Measurements from ENCODE around the gene GAPDHS.
A peak's percentile ranks its signal among the peaks of the same experiment; 100 is the strongest.

Gene GAPDHS

DNA sequence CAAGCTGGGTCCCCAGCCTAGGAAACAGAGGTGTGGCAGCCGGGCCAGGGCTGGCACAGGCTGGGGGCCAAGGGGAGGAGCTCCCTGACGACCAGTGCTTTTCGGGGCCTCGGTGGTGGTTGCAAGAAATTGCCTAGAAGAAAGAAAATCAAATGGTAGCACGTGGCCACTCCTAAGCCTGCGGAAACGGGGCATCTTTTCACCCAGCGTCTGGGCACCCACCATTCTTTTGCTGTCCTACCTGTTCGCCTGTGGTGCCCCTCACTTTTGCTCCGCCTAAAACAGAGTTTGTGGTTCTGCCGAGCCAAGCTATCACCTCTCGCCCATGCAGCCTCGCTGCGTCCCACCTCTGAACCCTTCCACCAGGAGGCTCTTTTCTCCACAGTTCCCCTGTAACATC lies 35.9 kb upstream of the GAPDHS start:
- Histone ChIP-seq H3K27me3 (ENCODE audit: control insufficient read depth, insufficient read depth, low read length, poor library complexity, severe bottlenecking) (no peaks in the 10 kb centered on the region), H3K4me1 (ENCODE audit: control insufficient read depth, insufficient read depth, low read length) (no peaks in the 10 kb centered on the region), H3K9me3 (ENCODE audit: control insufficient read depth, low read length) (no peaks in the 10 kb centered on the region), H3K27ac (ENCODE audit: insufficient read depth, low read depth, low read length, poor library complexity, severe bottlenecking) (no peak overlapping the region), H3K4me3 (ENCODE audit: insufficient read depth, low read depth, low read length) (no peak overlapping the region), H3K36me3 (ENCODE audit: control insufficient read depth, insufficient read depth, low read length) (no peaks in the 10 kb centered on the region)
- 90 to 91% methylated on average over 14 of the region's 14 CpGs for WGBS, 2 experiments

DNA sequence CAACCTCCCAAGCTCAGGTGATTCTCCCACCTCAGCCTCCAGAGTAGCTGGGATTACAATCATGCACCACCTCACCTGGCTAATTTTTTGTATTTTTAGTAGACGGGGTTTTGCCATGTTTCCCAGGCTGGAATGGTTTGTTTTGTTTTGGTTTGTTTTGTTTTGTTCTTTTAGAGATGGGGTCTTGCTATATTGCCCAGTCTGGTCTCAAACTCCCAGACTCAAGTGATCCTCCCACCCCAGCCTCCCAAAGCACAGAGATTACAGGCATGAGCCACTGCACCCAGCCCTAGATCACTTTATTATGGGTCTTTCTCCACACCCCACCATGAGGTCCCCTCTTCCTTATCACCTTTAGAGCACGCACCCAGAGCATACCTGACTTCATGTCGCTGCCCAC lies 35.0 kb upstream of the GAPDHS start:
- H3K27me3 ChIP-seq (ENCODE audit: control insufficient read depth, insufficient read depth, low read length, poor library complexity, severe bottlenecking) = no peaks in the 10 kb centered on the region
- H3K9me3 ChIP-seq (ENCODE audit: control insufficient read depth, low read length) = no peaks in the 10 kb centered on the region
- H3K36me3 ChIP-seq (ENCODE audit: control insufficient read depth, insufficient read depth, low read length) = no peaks in the 10 kb centered on the region
- H3K27ac ChIP-seq (ENCODE audit: insufficient read depth, low read depth, low read length, poor library complexity, severe bottlenecking) = no peak overlapping the region
- no peak overlapping the region for H3K4me3 ChIP-seq (ENCODE audit: insufficient read depth, low read depth, low read length)
- H3K4me1 ChIP-seq (ENCODE audit: control insufficient read depth, insufficient read depth, low read length) = no peaks in the 10 kb centered on the region
- WGBS, 2 experiments = 75 to 86% methylated on average over 3 of the region's 3 CpGs

DNA sequence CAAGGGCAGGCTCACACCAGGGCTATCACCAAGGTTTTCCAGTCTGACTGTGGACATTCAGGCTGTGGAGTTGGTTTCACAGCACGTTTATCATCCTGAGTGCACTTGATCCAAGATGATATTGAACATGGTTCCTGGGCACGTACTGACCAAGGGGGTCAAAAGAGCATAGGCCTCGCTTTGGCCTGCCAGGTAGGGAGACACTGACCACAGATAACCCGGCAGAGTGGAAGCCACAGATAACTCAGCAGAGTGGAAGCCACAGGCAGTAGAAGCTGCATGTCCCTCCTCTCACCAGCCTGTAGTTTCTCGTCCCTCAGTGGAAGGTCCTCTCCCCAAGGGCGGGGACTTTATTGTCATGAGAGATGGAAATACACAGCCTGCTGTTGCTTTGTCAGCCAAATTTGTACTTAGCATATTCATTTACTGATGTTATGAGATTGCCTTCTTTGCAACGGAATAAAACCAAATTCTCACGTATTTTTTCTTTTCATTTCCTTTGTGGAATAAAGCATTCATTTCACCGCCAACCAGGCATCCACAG lies 34.2 kb upstream of the GAPDHS start:
- Histone ChIP-seq H3K36me3 (ENCODE audit: control insufficient read depth, insufficient read depth, low read length) (no peaks in the 10 kb centered on the region), H3K4me3 (ENCODE audit: insufficient read depth, low read depth, low read length) (no peak overlapping the region), H3K4me1 (ENCODE audit: control insufficient read depth, insufficient read depth, low read length) (no peaks in the 10 kb centered on the region), H3K27me3 (ENCODE audit: control insufficient read depth, insufficient read depth, low read length, poor library complexity, severe bottlenecking) (no peaks in the 10 kb centered on the region), H3K9me3 (ENCODE audit: control insufficient read depth, low read length) (no peaks in the 10 kb centered on the region), H3K27ac (ENCODE audit: insufficient read depth, low read depth, low read length, poor library complexity, severe bottlenecking) (no peak overlapping the region)
- WGBS, 2 experiments = 84 to 87% methylated on average over 9 of the region's 9 CpGs

DNA sequence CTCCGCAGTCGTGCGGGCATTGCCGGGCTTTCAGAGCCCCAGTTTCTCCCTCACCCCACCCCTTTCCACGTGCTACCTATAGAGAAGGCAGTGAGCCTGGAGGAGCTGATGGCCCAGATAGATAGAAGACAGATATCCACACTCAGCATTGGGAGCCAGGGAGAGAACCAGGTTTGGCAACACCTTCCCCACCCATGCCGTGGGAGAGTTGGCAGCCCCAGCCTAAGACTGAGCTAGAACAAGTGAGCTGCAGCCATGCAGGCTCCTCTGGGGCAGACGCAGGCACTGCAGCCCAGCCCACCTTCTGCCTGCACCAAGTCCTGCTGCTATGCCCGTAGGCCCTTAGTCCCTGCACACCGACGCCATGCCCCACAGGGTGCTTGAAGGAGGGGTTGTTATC lies 32.6 kb upstream of the GAPDHS start:
- Histone ChIP-seq H3K4me3 (ENCODE audit: insufficient read depth, low read depth, low read length) (no peak overlapping the region), H3K27ac (ENCODE audit: insufficient read depth, low read depth, low read length, poor library complexity, severe bottlenecking) (no peak overlapping the region), H3K4me1 (ENCODE audit: control insufficient read depth, insufficient read depth, low read length) (no peaks in the 10 kb centered on the region), H3K9me3 (ENCODE audit: control insufficient read depth, low read length) (no peaks in the 10 kb centered on the region), H3K27me3 (ENCODE audit: control insufficient read depth, insufficient read depth, low read length, poor library complexity, severe bottlenecking) (no peaks in the 10 kb centered on the region), H3K36me3 (ENCODE audit: control insufficient read depth, insufficient read depth, low read length) (no peaks in the 10 kb centered on the region)
- WGBS, 2 experiments = 89 to 96% methylated on average over 10 of the region's 10 CpGs

DNA sequence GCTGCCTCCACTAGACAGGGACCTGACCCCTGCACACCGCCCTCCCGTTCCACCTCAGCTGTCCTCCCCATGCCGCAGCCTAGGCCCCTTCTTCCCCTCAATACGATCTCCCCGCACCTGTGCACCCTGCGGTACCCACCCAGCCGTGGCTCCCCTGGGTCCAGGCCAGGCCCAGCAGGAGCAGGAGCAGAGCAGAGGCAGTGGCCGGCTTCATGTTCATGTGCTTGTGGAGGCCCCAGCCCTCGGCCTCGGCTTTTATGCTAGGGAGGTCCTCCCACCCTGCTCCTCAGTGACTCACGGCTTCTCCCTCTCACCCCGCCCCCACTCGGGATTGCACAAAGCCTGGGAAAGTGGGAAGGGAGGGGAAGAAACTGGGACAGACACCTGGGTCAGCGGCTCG lies 31.6 kb upstream of the GAPDHS start:
- H3K36me3 ChIP-seq (ENCODE audit: control insufficient read depth, insufficient read depth, low read length) = no peaks in the 10 kb centered on the region
- no peaks in the 10 kb centered on the region for H3K27me3 ChIP-seq (ENCODE audit: control insufficient read depth, insufficient read depth, low read length, poor library complexity, severe bottlenecking)
- no peaks in the 10 kb centered on the region for H3K4me1 ChIP-seq (ENCODE audit: control insufficient read depth, insufficient read depth, low read length)
- H3K9me3 ChIP-seq (ENCODE audit: control insufficient read depth, low read length) = no peaks in the 10 kb centered on the region
- 86 to 89% methylated on average over 14 to 15 of the region's 15 CpGs for WGBS, 2 experiments
- H3K27ac ChIP-seq (ENCODE audit: insufficient read depth, low read depth, low read length, poor library complexity, severe bottlenecking) = no peak overlapping the region
- H3K4me3 ChIP-seq (ENCODE audit: insufficient read depth, low read depth, low read length) = no peak overlapping the region

DNA sequence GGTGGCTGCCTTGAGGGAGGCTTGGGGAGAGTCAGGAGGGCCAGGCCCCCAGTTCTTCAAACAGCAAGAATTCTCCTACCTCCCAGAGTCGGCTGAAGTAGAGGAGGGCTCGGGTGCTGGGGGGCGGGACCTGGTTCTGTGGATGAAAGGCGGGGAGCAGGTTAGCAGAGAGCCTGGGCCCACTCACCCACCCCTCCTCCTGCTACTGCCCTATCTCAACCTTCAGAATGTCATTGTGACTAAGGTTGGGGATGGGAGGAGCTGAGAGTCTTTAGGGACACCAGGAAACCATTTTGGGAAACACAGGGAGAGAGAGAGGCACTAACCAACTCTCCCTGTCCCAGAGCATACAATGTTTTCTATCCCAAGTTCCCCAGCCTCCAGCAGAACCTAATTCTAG lies 30.5 kb upstream of the GAPDHS start:
- no peak overlapping the region for H3K4me3 ChIP-seq (ENCODE audit: insufficient read depth, low read depth, low read length)
- H3K27me3 ChIP-seq (ENCODE audit: control insufficient read depth, insufficient read depth, low read length, poor library complexity, severe bottlenecking) = no peaks in the 10 kb centered on the region
- H3K36me3 ChIP-seq (ENCODE audit: control insufficient read depth, insufficient read depth, low read length) = no peaks in the 10 kb centered on the region
- no peak overlapping the region for H3K27ac ChIP-seq (ENCODE audit: insufficient read depth, low read depth, low read length, poor library complexity, severe bottlenecking)
- 83 to 88% methylated on average over 3 to 4 of the region's 4 CpGs for WGBS, 2 experiments
- H3K9me3 ChIP-seq (ENCODE audit: control insufficient read depth, low read length) = no peaks in the 10 kb centered on the region
- no peaks in the 10 kb centered on the region for H3K4me1 ChIP-seq (ENCODE audit: control insufficient read depth, insufficient read depth, low read length)

DNA sequence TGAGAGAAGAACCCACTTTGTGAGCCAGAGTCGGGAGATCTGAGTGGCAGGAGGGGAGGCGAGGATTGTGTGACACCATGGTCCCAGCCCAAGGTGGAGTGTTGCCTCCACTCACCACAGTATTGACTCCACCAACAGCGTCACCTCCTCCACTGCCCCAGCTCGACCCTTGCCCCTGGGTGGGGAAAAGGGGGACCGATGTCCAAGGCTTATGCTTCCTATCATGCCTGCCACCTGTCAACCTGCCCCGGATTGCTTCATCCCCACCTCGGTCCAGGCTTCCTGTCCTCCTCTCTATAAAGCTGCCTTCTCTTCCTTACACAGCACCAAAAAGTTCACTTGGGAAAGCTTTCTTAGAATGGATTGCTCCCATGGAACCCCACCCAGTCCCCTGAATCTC lies 27.2 kb upstream of the GAPDHS start:
- Histone ChIP-seq H3K4me1 (ENCODE audit: control insufficient read depth, insufficient read depth, low read length) (peaks cover 9% of the 10 kb centered on the region), H3K27ac (ENCODE audit: insufficient read depth, low read depth, low read length, poor library complexity, severe bottlenecking) (no peak overlapping the region), H3K27me3 (ENCODE audit: control insufficient read depth, insufficient read depth, low read length, poor library complexity, severe bottlenecking) (peaks cover 20% of the 10 kb centered on the region), H3K36me3 (ENCODE audit: control insufficient read depth, insufficient read depth, low read length) (no peaks in the 10 kb centered on the region), H3K9me3 (ENCODE audit: control insufficient read depth, low read length) (no peaks in the 10 kb centered on the region), H3K4me3 (ENCODE audit: insufficient read depth, low read depth, low read length) (no peak overlapping the region)
- 93 to 94% methylated on average over 7 of the region's 7 CpGs for WGBS, 2 experiments

DNA sequence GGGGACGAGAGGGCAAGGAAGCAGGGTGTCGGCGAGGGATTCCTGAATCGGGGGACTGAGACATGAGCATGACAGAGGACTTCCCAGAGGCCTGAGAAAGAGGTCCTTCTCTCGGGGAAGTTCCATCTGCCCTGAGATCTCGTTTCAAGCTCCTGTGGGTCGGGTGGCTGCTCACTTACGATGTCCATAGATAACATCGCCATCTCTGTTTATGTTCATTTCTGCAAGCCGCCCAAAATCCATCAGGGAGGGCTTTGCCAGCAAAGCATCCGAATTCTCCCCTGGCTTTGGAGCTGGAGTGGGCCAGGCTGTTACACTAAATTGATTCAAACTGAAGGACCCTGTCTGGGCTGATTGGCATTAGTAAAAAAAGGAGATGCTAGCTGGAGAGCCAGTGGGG lies 25.7 kb upstream of the GAPDHS start:
- H3K36me3 ChIP-seq (ENCODE audit: control insufficient read depth, insufficient read depth, low read length) = no peaks in the 10 kb centered on the region
- WGBS, 2 experiments = 92 to 95% methylated on average over 11 of the region's 11 CpGs
- H3K27ac ChIP-seq (ENCODE audit: insufficient read depth, low read depth, low read length, poor library complexity, severe bottlenecking) = no peak overlapping the region
- no peak overlapping the region for H3K4me3 ChIP-seq (ENCODE audit: insufficient read depth, low read depth, low read length)
- peaks cover 26% of the 10 kb centered on the region for H3K27me3 ChIP-seq (ENCODE audit: control insufficient read depth, insufficient read depth, low read length, poor library complexity, severe bottlenecking)
- H3K9me3 ChIP-seq (ENCODE audit: control insufficient read depth, low read length) = no peaks in the 10 kb centered on the region
- H3K4me1 ChIP-seq (ENCODE audit: control insufficient read depth, insufficient read depth, low read length) = peaks cover 9% of the 10 kb centered on the region

DNA sequence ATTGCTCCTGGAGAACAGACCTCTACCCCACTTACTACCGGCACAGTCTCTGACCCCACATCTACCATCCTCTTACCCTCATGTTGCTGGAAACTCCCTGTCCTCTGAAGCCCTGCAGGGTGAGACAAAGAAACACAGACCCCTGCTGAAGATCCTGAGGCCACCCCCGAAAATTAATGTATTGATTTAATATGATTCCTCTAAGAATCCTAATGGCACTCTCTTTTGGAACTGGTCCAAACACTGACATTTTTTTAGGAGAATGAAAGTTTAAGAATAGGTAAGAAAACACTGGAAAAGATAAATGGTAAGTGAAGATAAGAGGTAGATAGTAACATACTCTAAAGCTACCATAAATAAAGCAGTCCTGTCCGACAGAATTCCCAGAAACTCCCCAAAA lies 25.1 kb upstream of the GAPDHS start:
- WGBS, 2 experiments = 82 to 95% methylated on average over 1 to 3 of the region's 3 CpGs
- peaks cover 26% of the 10 kb centered on the region for H3K27me3 ChIP-seq (ENCODE audit: control insufficient read depth, insufficient read depth, low read length, poor library complexity, severe bottlenecking)
- no peak overlapping the region for H3K27ac ChIP-seq (ENCODE audit: insufficient read depth, low read depth, low read length, poor library complexity, severe bottlenecking)
- H3K4me3 ChIP-seq (ENCODE audit: insufficient read depth, low read depth, low read length) = no peak overlapping the region
- H3K36me3 ChIP-seq (ENCODE audit: control insufficient read depth, insufficient read depth, low read length) = no peaks in the 10 kb centered on the region
- no peaks in the 10 kb centered on the region for H3K9me3 ChIP-seq (ENCODE audit: control insufficient read depth, low read length)
- H3K4me1 ChIP-seq (ENCODE audit: control insufficient read depth, insufficient read depth, low read length) = peaks cover 9% of the 10 kb centered on the region

DNA sequence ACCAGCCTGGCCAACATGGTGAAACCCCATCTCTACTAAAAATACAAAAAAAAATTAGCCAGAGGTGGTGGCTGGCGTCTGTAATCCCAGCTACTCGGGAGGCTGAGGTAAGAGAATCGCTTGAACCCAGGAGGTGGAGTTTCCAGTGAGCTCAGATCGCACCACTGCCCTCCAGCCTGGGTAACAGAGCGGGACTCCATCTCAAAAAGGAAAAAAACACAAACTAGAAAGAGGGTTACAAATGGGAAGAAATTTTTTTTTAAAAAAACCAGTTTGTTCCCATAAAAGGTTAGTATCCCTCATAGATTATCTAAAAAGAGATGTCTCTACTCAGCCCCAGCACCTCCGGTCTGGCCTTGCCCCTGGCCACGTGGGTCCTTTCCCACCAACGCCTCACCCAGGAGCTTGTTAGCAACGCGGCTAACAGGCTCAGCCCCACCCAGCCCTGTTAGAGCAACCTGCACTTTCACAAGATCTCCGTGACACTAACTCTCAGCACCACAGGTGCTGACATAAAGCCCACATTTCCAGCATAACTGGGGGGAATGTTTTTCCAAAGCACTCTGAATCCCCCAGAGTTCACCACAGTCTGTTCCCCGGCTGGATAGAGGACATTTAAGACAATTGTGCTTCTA lies 24.1 kb upstream of the GAPDHS start:
- H3K27ac ChIP-seq (ENCODE audit: insufficient read depth, low read depth, low read length, poor library complexity, severe bottlenecking) = no peak overlapping the region
- no peaks in the 10 kb centered on the region for H3K36me3 ChIP-seq (ENCODE audit: control insufficient read depth, insufficient read depth, low read length)
- H3K9me3 ChIP-seq (ENCODE audit: control insufficient read depth, low read length) = no peaks in the 10 kb centered on the region
- 6 to 9% methylated on average over 11 to 12 of the region's 12 CpGs for WGBS, 2 experiments
- peaks cover 18% of the 10 kb centered on the region for H3K4me1 ChIP-seq (ENCODE audit: control insufficient read depth, insufficient read depth, low read length)
- peak overlapping the region; percentile 71 for H3K4me3 ChIP-seq (ENCODE audit: insufficient read depth, low read depth, low read length)
- H3K27me3 ChIP-seq (ENCODE audit: control insufficient read depth, insufficient read depth, low read length, poor library complexity, severe bottlenecking) = peaks cover 29% of the 10 kb centered on the region

Measured in ectodermal cell (in vitro differentiated cells).